ENCODE measurements around the gene SCTR.

SCTR gene

DNA sequence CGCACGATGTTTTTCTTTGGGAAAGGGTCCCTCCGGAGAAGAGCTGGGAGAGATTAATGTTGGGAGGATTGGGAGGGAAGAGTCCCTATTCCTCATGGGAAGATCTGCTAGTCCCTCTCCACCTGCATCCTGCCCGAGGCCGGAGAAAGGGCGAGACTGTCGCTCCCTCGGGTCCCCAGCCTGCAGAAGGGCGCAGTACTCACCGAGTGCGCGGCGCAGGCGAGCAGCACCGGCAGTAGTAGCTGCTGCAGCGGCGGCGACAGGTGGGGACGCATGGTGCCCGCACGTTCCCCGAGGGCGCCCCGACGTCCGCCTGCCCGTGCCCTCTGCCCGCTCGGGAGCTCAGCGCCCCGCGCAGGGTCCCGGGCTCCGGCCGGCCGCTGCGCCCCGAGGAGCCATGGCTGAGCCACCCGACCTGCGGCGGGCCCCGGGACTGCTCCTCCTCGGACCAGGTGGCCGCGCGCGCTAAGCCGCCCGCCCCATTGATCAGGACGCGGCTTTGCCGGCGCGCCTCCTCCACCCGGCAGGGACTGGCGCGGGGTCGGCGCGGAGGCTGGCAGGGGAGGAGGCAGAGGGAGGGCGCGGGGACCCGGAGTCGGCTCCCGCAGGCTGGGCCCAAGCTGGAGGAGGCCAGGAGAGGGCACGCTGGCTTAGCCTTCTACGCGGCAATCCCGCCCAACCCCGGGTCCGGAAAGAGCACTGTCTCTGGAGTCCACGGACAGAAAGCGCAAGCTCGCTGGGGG is at the start of gene SCTR:
SCTR (minus strand) TSS at position 532 of the 743 bp plus-strand sequence; CDS start at position 275, 257 bp downstream.
- DNase-seq (ENCODE audit: low read depth): no peak
- TF ChIP-seq, protein P1, sequence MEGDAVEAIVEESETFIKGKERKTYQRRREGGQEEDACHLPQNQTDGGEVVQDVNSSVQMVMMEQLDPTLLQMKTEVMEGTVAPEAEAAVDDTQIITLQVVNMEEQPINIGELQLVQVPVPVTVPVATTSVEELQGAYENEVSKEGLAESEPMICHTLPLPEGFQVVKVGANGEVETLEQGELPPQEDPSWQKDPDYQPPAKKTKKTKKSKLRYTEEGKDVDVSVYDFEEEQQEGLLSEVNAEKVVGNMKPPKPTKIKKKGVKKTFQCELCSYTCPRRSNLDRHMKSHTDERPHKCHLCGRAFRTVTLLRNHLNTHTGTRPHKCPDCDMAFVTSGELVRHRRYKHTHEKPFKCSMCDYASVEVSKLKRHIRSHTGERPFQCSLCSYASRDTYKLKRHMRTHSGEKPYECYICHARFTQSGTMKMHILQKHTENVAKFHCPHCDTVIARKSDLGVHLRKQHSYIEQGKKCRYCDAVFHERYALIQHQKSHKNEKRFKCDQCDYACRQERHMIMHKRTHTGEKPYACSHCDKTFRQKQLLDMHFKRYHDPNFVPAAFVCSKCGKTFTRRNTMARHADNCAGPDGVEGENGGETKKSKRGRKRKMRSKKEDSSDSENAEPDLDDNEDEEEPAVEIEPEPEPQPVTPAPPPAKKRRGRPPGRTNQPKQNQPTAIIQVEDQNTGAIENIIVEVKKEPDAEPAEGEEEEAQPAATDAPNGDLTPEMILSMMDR (IDR thresholded peaks at IDR 0.05; ENCODE audit: low read depth, low read length, missing control alignments): no peak
- in situ Hi-C loops (cut with HindIII; ENCODE audit: low sequenced_read_pairs): no loop called here
- no peak within 1 kb of the TSS for H3K4me3 ChIP-seq (ENCODE audit: low read depth, low read length)

DNA sequence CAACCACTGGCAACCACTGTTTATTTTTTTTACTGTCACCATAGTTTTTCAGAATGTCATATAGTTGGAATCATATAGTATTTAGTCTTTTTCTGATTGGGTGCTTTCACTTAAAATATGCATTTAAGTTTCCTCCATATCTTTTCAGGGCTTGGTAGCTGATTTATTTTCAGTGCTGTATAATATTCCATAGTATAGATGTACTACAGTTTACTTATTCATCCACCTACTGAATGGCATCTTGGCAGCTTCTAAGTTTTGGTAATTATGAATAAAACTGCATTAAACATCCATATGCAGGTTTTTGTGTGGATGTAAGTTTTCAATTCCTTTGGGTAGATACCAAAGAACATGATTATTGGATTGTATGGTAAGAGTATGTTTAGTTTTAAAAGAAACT is 43.0 kb upstream of the SCTR start:
- DNase-seq (ENCODE audit: low read depth): no peak
- no peak overlapping the region for H3K4me3 ChIP-seq (ENCODE audit: low read depth, low read length)
- in situ Hi-C loops (cut with HindIII; ENCODE audit: low sequenced_read_pairs): no loop called here
- TF ChIP-seq, protein P1 (IDR thresholded peaks at IDR 0.05; ENCODE audit: low read depth, low read length, missing control alignments): no peak

- DNase-seq (ENCODE audit: low read depth): no peak
- TF ChIP-seq, protein P1 (IDR thresholded peaks at IDR 0.05; ENCODE audit: low read depth, low read length, missing control alignments): no peak
- in situ Hi-C loops (cut with HindIII; ENCODE audit: low sequenced_read_pairs): no loop called here
- H3K4me3 ChIP-seq (ENCODE audit: low read depth, low read length): no peak overlapping the region
Observed at GRCh38 chr2:119565481-119565880, 41.2 kb upstream of the SCTR start.

GRCh38 chr2:119553687-119554344 is 29.5 kb upstream of the SCTR start:
- DNase-seq (ENCODE audit: low read depth): no peak
- no peak overlapping the region for H3K4me3 ChIP-seq (ENCODE audit: low read depth, low read length)
- in situ Hi-C loops (cut with HindIII; ENCODE audit: low sequenced_read_pairs): no loop called here
- TF ChIP-seq, protein P1 (IDR thresholded peaks at IDR 0.05; ENCODE audit: low read depth, low read length, missing control alignments): no peak

DNA sequence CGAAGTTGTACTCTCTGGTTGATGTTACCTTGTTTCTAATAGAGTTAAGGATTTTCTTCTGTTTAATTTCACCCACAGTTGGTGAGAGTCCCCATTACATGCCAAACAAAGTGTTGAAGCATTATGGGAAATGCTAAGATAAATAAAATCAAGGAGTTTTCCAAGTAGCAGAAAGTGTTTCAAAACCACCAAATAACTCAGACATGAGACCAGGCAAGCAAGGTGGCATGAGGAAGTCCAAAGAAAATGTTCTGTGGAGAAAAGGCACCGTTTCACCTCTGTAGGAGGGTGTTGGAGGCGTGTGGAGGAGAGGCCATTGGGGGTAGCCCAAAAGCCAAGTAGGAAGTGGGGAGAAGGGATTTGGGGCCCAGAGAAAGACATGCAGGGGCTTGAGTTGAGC is 28.6 kb upstream of the SCTR start:
- DNase-seq (ENCODE audit: low read depth): no peak
- no peak overlapping the region for H3K4me3 ChIP-seq (ENCODE audit: low read depth, low read length)
- in situ Hi-C loops (cut with HindIII; ENCODE audit: low sequenced_read_pairs): no loop called here
- TF ChIP-seq, protein P1 (IDR thresholded peaks at IDR 0.05; ENCODE audit: low read depth, low read length, missing control alignments): no peak

GRCh38 chr2:119550856-119551255 is 26.6 kb upstream of the SCTR start:
- no peak overlapping the region for H3K4me3 ChIP-seq (ENCODE audit: low read depth, low read length)
- TF ChIP-seq, protein P1 (IDR thresholded peaks at IDR 0.05; ENCODE audit: low read depth, low read length, missing control alignments): no peak
- no peak for DNase-seq (ENCODE audit: low read depth)
- in situ Hi-C loops (cut with HindIII; ENCODE audit: low sequenced_read_pairs): no loop called here
